HCT116 (cell line): ENCODE results near the gene DAPL1. TPM values are rescaled to one million over a fixed set of nuclear protein-coding genes. Genes with fewer than 3 reads are reported as not detected.

ENCODE experiments used
- ATAC-seq: fragments of 200-7000 bp; cut with Tn5 transposase; 2 replicates; pipeline ENCODE4 v1.9.1; 2020; ENCODE audit warnings: mild to moderate bottlenecking, moderate library complexity
- BruUV-seq: library from RNA; stranded (reverse); fragments of 400-500 nt; replicated peaks from 2 replicates; lab custom pipeline; 2021; lab: Mats Ljungman, UMichigan
- CTCF ChIA-PET: fragments of 300-600 bp; sonication (Branson Sonifier 250); formaldehyde crosslinking; loops from one replicate; lab custom pipeline; 2021; ENCODE audit warnings: antibody characterized with exemption; lab: Charles Lee
- POLR2A ChIA-PET: fragments of 300-600, 350-600 bp; sonication (Branson Sonifier 250); formaldehyde crosslinking; loops from one replicate; lab custom pipeline; 2021; ENCODE audit warnings: antibody characterized with exemption; lab: Charles Lee
- RAD21 ChIA-PET, 2 experiments: fragments of 300-600 bp; sonication (Branson Sonifier 250); formaldehyde crosslinking; loops; one replicate each; lab custom pipeline; 2023; ENCODE audit warnings: low total read pairs in 2 of 2; ENCODE audit not compliant: uncharacterized antibody in 2 of 2, unreplicated experiment in 2 of 2, low non-redundant PET in 1 of 2; lab: Charles Lee
- DNase-seq: peaks from one replicate; pipeline ENCODE4 v3.0.0-alpha.2; 2010; ENCODE audit warnings: low read depth, low spot score
- H2AFZ ChIP-seq: fragments of 200-600 bp; shearing (Covaris generic), sonication (generic); 2 replicates; pipeline ENCODE4 v1.6.1; 2017; ENCODE audit warnings: low read depth, mixed run types, mixed read lengths, antibody characterized with exemption, low read length; ENCODE audit not compliant: poor library complexity, severe bottlenecking
- H3K27ac ChIP-seq: 2 replicates; pipeline ENCODE4 v1.5.1; 2012; ENCODE audit warnings: low read depth, low read length
- H3K27me3 ChIP-seq: fragments of 200-600 bp; sonication (generic); 2 replicates; pipeline ENCODE4 v1.6.1; 2016; ENCODE audit warnings: mixed run types, low read length, mixed read lengths; ENCODE audit not compliant: insufficient read depth
- H3K36me3 ChIP-seq, 2 experiments: fragments of 200-500 bp in 1 of 2; fragments of 200-600 bp in 1 of 2; sonication (Bioruptor generic) in 1 of 2; sonication (generic) in 1 of 2; 2 replicates each; pipeline versions ENCODE4 v1.5.1 to v1.6.1; 2014 to 2016; ENCODE audit warnings: low read length in 2 of 2, inconsistent platforms in 1 of 2, mixed read lengths in 1 of 2, mixed run types in 1 of 2; ENCODE audit not compliant: insufficient read depth in 2 of 2, control insufficient read depth in 1 of 2
- H3K4me1 ChIP-seq, 2 experiments: fragments of 200-600 bp in 1 of 2; sonication (generic) in 1 of 2; 2 replicates each; pipeline versions ENCODE4 v1.5.1 to v1.6.1; 2012 to 2017; ENCODE audit warnings: low read length in 2 of 2, inconsistent platforms in 1 of 2, mild to moderate bottlenecking in 1 of 2, mixed read lengths in 1 of 2, mixed run types in 1 of 2, moderate library complexity in 1 of 2; ENCODE audit not compliant: insufficient read depth in 2 of 2, control insufficient read depth in 1 of 2
- H3K4me2 ChIP-seq: fragments of 200-600 bp; sonication (generic); 2 replicates; pipeline ENCODE4 v1.6.1; 2017; ENCODE audit warnings: mixed run types, low read length, mixed read lengths
- H3K4me3 ChIP-seq, 2 experiments: fragments of 200-600 bp in 1 of 2; sonication (generic) in 1 of 2; replicated peaks in 1 of 2; 2 replicates each; pipeline ENCODE4 v1.5.1; 2011 to 2016; ENCODE audit warnings: low read length in 2 of 2, control low read depth in 1 of 2, low read depth in 1 of 2, mild to moderate bottlenecking in 1 of 2, mixed read lengths in 1 of 2, mixed run types in 1 of 2
- H3K79me2 ChIP-seq: fragments of 200-600 bp; sonication (generic); 2 replicates; pipeline ENCODE4 v1.6.1; 2017; ENCODE audit warnings: mild to moderate bottlenecking, mixed run types, low read length, moderate library complexity, mixed read lengths; ENCODE audit not compliant: insufficient read depth
- H3K9ac ChIP-seq: fragments of 200-600 bp; sonication (generic); 2 replicates; pipeline ENCODE4 v1.6.1; 2016; ENCODE audit warnings: low read length, mixed read lengths
- H3K9me2 ChIP-seq: fragments of 200-600 bp; sonication (generic), shearing (Covaris generic); 2 replicates; pipeline ENCODE4 v1.6.1; 2017; ENCODE audit warnings: mixed run types, mild to moderate bottlenecking, moderate library complexity; ENCODE audit not compliant: insufficient read depth
- H3K9me3 ChIP-seq, 2 experiments: fragments of 200-500 bp in 1 of 2; fragments of 200-600 bp in 1 of 2; sonication (Bioruptor generic) in 1 of 2; sonication (generic) in 1 of 2; 2 replicates each; pipeline ENCODE4 v1.6.1; 2014 to 2017; ENCODE audit warnings: low read length in 2 of 2, mixed read lengths in 2 of 2, inconsistent platforms in 1 of 2, low read depth in 1 of 2, mild to moderate bottlenecking in 1 of 2, mixed run types in 1 of 2, moderate library complexity in 1 of 2; ENCODE audit not compliant: control insufficient read depth in 1 of 2, insufficient read depth in 1 of 2
- H4K20me1 ChIP-seq: fragments of 200-600 bp; sonication (generic), shearing (Covaris generic); 2 replicates; pipeline ENCODE4 v1.6.1; 2017; ENCODE audit warnings: mixed run types, mild to moderate bottlenecking, moderate library complexity; ENCODE audit not compliant: insufficient read depth
- EZH2 ChIP-seq: fragments of 200-600 bp; sonication (generic); IDR thresholded peaks from 2 replicates; pipeline ENCODE4 v1.6.1; 2017; ENCODE audit warnings: antibody characterized with exemption, mixed run types
- SIN3A ChIP-seq: IDR thresholded peaks from 2 replicates; pipeline ENCODE4 v1.6.1; 2012; ENCODE audit warnings: low read depth
- SP1 ChIP-seq: IDR thresholded peaks from 2 replicates; pipeline ENCODE4 v1.6.1; 2012; ENCODE audit warnings: low read depth
- TCF7L2 ChIP-seq: IDR thresholded peaks from 2 replicates; pipeline ENCODE4 v1.7.0; 2011; ENCODE audit warnings: borderline replicate concordance, inconsistent platforms; ENCODE audit not compliant: insufficient read depth, insufficient read length; ENCODE audit errors: extremely low read depth
- ZFX ChIP-seq: fragments of 450-650 bp; IDR thresholded peaks from 2 replicates; pipeline ENCODE4 v1.6.1; 2017
- ZNF274 ChIP-seq: fragments of 200-500 bp; sonication (Bioruptor generic); IDR thresholded peaks from 2 replicates; pipeline ENCODE4 v1.6.1; 2014; ENCODE audit warnings: mild to moderate bottlenecking, low read depth, low read length, inconsistent platforms
- intact Hi-C: fragments of 100-400 bp; cut with micrococcal nuclease; formaldehyde crosslinking; loops from 2 replicates; pipeline ENCODE4 v1.10.0; 2022
- total RNA-seq: library from RNA; stranded (reverse); gene quantifications from one replicate; pipeline ENCODE4 v1.2.1, GENCODE V29; 2021; ENCODE audit not compliant: unreplicated experiment
- TF ChIP-seq, protein P1 (sequence below): IDR thresholded peaks from 2 replicates; pipeline ENCODE4 v1.6.1; 2012; ENCODE audit warnings: low read depth

The DAPL1 gene
- total RNA-seq, 1 experiment from 2014 or later = not detected

DNA sequence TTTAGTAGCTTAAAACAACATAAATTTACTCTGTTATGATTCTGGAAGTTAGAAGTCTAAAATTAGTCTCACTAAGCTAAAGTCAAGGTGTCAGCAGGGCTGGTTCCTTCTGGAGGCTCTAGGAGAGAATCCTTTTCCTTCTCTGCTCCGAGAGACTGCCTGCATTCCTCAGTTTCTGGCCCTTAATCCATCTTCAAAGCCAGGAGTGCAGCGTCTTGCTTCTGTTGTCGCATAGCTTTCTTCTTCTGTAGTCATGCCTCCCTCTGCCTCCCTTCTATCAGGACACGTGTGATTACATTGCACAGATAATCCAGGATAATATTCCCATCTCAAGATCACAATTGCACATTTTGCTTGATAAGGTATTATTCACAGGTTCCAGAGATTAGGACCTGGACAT is 35.1 kb downstream of the DAPL1 start:
- Histone ChIP-seq H3K36me3 (no peaks in the 10 kb centered on the region), H3K4me1 (no peaks in the 10 kb centered on the region), H3K4me3 (no peak overlapping the region), H3K4me2 (no peak overlapping the region), H3K9me2 (no peaks in the 10 kb centered on the region), H2AFZ (no peak overlapping the region), H3K27me3 (no peaks in the 10 kb centered on the region), H4K20me1 (no peaks in the 10 kb centered on the region)
- intact Hi-C loops = no loop called here
- RAD21 ChIA-PET = no interaction called here
- CTCF ChIA-PET = no interaction called here
- no peak for DNase-seq
- BruUV-seq = no TSS peak
- TF ChIP-seq, protein P1, sequence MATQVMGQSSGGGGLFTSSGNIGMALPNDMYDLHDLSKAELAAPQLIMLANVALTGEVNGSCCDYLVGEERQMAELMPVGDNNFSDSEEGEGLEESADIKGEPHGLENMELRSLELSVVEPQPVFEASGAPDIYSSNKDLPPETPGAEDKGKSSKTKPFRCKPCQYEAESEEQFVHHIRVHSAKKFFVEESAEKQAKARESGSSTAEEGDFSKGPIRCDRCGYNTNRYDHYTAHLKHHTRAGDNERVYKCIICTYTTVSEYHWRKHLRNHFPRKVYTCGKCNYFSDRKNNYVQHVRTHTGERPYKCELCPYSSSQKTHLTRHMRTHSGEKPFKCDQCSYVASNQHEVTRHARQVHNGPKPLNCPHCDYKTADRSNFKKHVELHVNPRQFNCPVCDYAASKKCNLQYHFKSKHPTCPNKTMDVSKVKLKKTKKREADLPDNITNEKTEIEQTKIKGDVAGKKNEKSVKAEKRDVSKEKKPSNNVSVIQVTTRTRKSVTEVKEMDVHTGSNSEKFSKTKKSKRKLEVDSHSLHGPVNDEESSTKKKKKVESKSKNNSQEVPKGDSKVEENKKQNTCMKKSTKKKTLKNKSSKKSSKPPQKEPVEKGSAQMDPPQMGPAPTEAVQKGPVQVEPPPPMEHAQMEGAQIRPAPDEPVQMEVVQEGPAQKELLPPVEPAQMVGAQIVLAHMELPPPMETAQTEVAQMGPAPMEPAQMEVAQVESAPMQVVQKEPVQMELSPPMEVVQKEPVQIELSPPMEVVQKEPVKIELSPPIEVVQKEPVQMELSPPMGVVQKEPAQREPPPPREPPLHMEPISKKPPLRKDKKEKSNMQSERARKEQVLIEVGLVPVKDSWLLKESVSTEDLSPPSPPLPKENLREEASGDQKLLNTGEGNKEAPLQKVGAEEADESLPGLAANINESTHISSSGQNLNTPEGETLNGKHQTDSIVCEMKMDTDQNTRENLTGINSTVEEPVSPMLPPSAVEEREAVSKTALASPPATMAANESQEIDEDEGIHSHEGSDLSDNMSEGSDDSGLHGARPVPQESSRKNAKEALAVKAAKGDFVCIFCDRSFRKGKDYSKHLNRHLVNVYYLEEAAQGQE = no peak
- no peak for TF ChIP-seq SIN3A
- TF ChIP-seq TCF7L2 = no peak
- TF ChIP-seq ZFX = no peak
- TF ChIP-seq ZNF274 = no peak
- no peak for TF ChIP-seq SP1
- TF ChIP-seq, all 23 proteins: peak for 0
- POLR2A ChIA-PET = no interaction called here
- Histone ChIP-seq H3K9me3 (no peaks in the 10 kb centered on the region), H3K27ac (no peak overlapping the region), H3K9ac (no peak overlapping the region), H3K79me2 (no peaks in the 10 kb centered on the region)
- no peak for ATAC-seq

- ChIA-PET RAD21 (no interaction called here), CTCF (no interaction called here), POLR2A (no interaction called here)
- H3K9me3 ChIP-seq = no peaks in the 10 kb centered on the region
- no peak overlapping the region for H2AFZ ChIP-seq
- no peak for TF ChIP-seq EZH2
- no peaks in the 10 kb centered on the region for H3K79me2 ChIP-seq
- no peaks in the 10 kb centered on the region for H3K36me3 ChIP-seq
- H3K9me2 ChIP-seq = no peaks in the 10 kb centered on the region
- no peaks in the 10 kb centered on the region for H4K20me1 ChIP-seq
- no TSS peak for BruUV-seq
- no peak overlapping the region for H3K4me2 ChIP-seq
- no peak overlapping the region for H3K4me3 ChIP-seq
- ATAC-seq (no peak), DNase-seq (no peak)
- no peaks in the 10 kb centered on the region for H3K27me3 ChIP-seq
- H3K27ac ChIP-seq = no peak overlapping the region
- H3K4me1 ChIP-seq = no peaks in the 10 kb centered on the region
- H3K9ac ChIP-seq = no peak overlapping the region
- intact Hi-C loops = no loop called here
Observed at GRCh38 chr2:158835431-158835830, 40.3 kb downstream of the DAPL1 start.
